ENCODE measurements around the gene KRTAP10-3.

Gene KRTAP10-3

DNA sequence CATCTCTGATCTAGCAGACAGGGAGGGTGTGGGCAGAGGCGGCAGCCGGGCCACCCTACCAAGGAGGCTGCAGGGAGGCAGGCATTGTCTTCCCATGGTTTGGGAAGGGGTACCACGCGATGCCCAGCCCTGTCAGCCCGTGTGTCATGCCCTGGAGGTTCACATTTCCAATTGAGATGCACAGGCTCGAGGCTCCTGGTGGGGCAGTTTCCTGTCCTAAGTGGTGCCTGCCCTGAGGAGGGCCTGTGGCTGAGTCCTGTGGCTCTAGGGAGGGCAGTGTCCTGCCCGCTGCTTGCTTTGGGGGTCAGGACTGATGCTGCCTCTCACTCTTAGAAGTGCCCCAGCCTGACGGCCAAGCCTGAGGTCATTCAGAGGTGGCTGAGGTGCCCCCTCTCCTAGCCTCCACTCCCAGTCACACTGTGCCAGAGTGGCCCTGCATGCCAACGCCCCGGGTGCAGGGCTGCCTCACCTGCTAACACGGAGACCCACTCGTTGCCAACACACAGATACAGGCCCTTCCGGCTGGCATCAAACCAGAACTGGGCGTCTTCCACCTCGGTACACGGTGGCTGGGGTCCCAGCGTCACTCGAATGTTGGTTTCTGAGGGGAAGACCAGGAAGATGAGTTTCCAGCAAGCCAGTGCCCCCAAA, 30.5 kb downstream of the KRTAP10-3 start:
- no peak for DNase-seq (ENCODE audit: low read depth)

DNA sequence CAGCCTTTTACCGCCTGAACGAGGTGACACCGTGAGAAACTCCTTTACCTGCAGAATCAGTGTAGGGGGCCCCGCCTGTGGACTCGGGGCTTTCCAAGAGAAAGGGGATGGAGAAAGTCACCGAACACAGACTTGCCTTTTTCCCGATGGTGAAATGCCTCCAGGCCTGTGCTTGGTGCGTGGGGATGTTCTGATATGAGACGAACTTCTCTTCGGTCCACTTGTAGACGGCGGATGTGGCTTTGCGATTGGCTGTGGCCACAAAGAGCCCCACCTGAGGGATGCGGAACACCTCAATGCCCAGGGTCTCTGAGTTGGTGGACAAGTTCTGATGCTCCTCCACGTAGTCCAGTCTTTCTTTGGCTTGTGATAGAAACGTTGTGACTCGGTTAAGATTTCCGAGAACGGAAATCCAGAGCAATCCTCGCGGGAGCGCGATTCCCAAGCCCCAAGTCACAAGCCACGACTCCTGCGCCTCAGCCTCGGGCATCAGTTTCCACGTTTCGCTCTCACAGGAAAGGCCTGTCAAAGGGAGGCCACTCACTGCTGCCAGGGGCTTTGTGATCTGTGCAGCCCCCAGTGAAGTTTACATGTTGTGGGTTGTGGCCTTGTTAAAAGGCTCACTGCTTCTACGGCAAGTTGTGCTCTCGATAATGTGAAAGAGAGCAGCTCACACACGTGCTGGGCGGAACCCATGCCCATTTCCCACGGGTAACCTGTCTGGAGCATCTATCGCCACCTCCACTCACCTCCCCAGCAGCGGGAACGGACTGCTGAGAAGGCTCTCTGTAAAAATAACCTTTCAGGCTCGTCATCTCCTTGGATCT, 31.2 kb downstream of the KRTAP10-3 start:
- no peak for DNase-seq (ENCODE audit: low read depth)

DNA sequence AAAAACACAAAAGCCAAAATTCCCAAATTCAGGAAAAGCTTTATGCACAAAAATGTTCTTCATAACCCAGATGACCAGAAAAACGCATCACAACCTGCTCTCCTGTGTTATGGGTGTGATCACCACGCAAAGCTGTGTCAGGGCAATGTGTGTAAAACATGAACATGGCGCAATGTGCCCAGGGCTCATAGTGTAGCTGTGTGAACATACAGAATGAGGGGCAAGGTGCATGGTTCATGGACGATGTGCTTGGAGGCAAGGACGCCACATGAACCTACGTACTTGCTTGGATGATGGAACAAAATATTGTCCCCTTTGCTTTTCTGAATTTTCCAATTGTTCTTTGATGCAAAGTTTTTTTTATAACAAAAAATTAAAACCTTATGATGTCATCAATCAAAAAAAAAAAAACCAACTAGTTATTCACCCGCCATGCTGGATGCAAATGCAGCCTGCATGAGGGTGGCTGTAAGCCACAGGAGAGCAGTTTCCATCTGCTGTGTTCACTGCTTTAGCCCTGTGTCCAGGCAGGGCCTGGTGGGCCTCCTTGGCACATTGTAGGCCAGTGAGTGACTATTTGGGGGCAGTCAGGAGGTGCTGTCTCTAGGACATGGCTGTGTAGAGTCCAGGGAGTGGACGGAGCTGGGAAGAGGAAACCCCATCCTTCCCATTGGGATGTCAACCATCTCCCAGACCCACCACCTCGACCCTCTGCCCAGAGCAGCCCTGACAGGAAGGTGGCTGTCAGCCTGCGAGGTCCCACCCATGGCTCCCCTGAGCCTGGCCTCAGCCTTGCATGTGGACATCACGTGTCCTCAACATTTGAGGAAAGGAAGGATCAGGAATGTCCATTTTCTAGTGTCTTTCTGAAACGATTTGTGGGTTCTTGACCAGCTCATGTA, 32.2 kb downstream of the KRTAP10-3 start:
- no peak for DNase-seq (ENCODE audit: low read depth)

DNA sequence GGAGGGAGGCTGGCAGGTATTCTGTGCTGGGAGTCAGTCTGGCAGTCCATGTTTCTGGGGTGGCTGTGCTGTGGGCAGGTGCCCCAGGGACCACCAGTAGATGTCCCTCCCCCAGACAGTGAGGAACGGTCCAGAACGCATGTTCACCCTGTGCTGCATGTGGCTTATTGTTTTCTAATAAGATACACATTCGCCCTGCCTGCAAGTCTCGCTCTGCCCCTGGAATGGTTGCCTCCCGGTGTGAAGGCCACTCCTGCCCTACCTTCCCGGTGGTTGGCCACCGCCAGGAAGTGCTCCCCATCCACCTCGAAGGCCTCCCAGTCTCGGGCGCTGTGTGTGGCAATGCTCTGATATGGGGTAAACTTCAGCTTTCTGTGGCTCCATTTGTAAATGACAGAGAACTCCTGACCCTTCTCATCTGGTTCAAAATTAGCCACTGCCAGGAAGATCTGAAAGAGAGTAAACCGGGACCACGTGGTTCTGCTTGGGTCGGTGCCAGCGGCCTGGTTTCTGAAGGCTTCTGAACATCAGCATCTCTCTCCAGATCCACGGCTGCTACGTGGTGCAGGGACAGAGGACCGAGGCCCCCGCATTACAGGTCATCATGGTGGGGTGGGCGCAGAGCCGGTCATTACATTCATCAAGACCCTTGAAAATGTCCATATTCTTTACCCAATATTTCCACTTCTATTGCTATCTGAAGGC, 33.1 kb downstream of the KRTAP10-3 start:
- DNase-seq (ENCODE audit: low read depth): no peak

DNA sequence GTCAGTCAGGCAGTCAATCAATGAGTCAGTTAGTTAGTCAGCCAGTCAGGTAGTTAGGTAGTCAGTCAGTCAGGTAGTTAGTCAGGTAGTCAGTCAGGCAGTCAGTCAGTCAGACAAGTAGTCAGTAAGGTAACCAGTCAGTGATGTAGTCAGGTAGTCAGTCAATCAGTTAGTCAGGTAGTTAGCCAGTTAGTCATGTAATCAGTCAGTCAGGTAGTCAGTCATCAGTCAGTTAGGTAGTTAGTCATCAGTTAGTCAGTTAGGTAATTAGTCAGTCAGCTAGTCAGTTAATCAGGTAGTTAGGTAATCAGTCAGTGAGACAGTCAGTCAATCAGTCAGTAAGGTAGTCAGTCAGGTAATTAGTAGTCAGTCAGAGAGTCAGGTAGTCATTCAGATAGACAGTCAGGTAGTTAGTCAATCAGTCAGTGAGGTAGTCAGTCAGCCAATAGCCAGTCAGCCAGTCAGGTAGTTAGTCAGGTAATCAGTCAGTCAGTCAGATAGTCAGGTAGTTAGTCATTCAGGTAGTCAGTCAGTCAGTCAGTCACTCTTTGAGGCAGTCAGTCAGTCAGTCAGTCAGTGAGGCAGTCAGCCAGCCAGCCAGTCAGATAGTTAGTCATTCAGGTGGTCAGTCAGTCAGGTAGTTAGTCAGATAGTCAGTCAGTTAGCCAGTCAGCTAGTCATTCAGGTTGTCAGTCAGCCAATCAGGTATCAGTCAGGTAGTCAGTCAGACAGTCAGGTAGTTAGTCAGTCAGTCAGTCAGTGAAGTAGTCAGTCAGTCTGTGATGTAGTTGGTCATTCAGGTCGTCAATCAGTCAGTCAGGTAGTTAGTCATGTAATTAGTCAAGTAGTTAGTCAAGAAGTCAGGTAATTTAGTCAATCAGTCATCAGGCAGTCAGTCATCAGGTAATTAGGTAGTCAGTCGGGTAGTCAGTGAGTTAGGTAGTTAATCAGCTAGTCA, 33.9 kb downstream of the KRTAP10-3 start:
- no peak for DNase-seq (ENCODE audit: low read depth)

DNA sequence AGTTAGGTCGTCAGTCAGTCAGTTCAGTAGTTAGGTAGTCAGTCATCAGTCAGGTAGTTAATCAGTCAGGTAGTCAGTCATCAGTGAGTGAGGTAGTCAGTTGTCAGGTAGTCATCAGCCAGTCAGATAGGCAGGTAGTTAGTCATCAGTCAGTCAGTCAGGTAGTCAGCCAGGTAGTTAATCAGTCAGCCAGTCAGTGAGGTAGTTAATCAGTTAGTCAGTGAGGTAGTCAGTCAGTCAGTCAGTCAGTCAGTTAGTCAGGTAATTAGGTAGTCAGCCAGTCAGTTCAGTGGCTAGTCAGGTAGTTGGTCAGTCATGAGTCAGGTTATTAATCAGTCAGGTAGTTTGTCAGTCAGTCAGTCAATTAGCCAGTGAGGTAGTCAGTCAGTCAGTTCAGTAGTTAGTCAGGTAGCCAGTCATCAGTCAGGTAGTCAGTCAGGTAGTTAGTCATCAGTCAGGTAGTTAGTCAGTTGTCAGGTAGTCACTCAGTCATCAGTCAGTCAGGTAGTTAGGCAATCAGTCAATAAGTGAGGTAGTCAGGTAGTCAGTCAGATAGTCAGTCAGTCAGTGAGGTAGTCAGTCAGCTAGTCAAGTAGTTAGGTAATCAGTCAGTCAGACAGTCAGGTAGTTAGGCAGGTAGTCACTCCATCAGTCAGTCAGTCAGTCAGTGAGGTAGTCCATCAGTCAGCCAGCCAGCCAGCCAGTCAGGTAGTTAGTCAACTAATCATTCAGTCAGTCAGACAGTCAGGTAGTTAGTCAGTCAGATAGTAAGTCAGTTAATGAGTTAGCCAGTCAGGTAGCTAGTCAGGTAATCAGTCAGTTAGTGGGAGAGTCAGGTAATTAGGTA, 34.8 kb downstream of the KRTAP10-3 start:
- DNase-seq (ENCODE audit: low read depth): no peak

DNA sequence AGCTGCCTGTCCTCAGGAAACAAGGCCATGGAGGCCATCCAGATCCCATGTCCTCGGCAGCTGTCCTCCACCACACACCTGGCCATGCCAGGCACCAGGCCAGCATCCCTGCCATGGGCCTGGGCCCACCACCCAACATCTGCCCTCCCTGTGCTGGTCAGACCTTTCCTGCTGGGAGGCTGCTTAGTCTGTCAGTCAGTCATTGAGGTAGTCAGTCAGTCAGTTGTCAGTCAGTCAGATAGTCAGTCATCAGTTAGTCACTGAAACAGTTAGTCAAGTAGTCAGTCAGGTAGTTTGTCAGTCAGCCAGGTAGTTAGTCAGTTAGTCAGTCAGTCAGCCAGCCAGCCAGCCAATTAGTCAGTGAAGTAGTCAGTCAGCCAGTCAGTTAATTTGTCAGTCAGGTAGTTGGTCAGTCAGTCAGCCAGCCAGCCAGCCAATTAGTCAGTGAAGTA, 35.8 kb downstream of the KRTAP10-3 start:
- no peak for DNase-seq (ENCODE audit: low read depth)

DNA sequence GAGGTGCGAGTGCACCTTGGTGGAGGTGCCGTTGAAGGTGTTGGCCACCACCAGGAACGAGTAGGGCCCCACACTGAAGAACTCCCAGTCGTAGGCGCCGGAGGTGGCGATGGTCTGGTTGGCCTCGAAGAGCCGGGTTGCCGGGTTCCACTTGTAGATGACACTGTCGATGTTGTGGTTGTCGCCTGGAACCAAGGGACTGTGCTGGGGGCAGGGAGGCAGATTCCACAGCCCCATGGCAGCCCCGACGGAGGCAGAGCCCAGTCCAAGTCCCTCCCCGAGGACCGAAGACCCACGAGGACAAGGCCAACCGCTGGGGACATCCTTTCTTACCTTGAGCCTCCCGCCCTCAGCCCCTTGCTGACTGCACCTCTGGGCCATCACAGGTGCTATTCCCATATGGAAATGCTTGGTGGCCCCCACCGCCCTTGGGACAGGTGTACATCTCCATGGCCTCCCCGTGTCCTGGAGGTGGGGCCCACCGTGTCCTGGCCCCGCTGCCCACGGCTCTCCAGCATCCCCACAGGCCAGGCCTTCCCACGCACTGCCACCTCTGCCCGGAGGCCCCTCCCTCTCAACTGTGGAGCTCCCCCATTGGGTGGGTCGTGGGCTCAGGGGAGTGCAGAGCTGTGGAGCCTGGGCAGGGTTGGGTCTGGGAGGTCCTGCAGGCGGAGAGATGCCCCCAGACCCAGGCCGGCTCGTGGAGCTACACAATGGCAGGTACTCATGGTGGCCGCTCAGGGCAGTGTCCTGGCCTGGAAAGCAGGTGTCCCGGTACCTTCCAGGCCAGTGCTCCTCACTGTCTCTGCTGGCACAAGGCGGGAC, 36.5 kb downstream of the KRTAP10-3 start:
- DNase-seq (ENCODE audit: low read depth): no peak

DNA sequence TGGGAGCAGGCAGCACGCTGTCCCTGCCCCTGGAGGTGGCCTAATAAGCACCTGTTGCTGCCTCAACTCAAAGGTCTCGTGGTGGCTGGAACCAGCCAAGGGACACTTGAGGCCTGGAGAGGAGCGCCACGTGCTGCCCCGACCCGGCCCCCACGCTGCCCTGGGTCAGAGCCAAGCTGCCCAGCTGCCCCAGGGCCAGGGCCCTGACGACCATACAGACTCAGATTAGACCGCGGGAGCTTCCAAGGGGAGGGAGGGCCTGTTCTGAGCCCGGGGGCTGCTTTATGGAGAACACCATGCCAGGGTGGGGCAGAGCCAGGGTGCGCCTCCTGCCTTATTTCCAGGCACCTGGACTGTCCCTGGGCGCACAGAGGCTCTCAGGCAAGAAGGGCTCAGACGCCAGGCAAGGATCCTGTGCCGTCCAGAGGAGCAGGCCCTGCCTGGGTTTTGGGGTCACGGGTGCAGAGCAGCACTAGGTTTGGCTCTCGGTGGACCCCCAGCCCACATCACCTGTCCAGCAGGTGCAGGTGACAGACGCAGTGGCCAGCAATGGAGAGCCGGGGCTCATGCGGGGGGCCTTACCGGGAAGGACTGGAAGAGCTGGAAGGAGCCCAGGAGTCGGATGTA, 37.2 kb downstream of the KRTAP10-3 start:
- no peak for DNase-seq (ENCODE audit: low read depth)

DNA sequence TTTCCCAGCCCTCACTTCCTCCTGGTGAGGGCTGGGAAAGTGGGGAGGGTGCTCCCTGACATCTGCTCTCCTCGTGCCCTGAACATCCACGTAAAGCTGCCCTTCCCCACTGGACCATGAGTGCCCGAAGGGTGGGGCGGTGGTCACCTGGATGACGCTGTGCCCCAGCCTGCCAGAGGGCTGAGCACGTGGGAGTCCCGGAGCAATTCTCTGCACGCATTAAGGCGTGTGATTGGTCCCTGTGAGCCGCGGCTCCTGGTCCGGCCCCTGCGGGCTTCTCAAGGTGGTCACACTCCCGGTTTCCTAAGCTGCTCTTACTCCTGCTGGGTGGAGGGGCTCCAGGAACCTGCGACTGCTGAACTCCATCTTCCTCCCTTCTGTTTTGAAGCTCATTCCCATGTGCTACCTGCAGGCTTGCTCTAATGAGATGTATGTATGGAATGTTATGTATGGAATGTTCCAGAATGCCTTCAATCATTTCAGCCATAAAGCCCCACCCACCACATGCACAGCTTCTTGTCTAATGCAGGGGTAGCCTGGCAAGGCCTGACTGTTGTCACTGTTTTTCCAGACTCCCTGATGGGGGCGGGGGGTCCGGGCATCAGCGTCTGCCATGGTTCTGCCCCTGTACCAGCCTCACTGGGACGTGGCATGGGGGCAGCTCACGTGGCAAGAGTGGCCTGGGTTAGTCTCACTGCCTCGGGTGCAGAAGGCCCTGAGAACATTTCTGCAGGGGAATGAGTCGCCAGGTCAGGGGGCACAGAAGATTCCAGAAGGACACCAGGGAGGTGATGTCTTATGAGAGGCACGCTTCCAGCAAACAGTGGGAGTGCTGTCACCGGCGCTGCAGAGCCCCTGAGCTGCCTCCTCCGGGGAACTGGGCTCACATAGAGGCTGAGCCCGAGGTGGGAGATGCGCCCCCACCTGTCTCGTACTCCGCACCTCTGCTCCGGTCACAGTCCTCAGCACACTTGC, 38.0 kb downstream of the KRTAP10-3 start:
- DNase-seq (ENCODE audit: low read depth): no peak

DNA sequence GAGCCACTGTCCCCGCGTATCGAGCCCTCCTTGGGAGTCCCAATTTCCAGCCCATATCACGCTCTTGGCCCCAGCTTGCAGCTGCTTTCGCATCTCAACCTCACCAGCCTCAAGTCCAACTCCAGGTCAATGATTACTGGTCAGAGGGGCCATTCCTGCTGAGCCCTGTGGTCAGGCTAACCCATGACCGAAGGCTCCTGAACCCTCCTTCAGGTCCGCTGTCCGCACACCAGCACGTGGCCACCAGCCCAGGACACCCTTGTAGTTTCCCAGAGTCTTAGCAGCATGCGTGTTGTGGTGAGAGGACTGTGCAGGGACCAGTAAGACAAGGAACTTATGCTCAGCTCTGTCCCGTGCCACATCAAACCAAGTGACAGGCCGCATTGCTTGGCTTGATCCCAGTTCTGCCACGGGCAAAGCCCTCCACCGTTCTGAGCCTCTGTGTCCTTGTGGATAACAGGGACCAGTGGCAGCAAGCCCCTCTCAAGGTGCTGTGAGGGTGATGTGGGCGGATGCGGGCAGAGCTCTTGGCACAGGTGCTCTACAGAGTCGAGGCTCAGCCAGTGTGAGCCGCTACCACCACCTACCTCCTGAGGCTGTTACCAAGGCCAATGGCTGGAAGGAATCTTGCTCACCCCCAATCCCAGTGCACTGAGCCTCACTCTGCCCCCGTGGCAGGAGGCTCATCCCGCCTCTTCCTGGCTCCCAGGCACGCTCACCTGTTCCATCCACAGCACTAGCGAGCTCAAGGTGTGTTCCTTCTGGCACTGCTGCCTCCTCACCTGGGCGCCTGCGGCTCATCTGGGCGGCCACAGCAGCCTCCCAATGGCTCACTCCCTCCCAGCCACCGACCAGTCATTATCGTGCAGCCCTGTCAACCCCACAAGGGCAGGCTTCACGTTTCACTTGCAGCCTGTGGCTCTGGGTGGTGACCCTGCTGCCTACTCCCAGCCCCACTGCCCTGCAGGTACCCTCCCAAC, 39.0 kb downstream of the KRTAP10-3 start:
- DNase-seq (ENCODE audit: low read depth): no peak

DNA sequence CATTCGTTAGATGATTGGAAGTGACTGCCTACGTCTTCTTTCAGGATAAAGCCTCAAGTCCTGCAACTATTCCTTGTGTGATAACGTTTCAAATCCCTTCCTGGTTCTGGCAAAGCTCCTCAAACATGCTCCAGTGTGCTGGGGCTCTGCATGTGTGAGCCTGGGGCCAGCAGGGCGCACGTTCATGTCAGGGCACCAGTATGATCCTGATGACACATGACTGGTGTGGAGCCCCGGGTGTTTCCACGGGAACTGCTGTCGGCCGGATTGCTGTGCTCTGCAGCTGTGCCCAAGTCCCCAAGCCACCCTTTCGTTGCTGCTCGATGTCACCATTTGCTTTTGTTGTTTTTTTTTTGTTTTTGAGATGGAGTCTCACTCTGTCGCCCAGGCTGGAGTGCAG, 39.9 kb downstream of the KRTAP10-3 start:
- DNase-seq (ENCODE audit: low read depth): no peak

DNA sequence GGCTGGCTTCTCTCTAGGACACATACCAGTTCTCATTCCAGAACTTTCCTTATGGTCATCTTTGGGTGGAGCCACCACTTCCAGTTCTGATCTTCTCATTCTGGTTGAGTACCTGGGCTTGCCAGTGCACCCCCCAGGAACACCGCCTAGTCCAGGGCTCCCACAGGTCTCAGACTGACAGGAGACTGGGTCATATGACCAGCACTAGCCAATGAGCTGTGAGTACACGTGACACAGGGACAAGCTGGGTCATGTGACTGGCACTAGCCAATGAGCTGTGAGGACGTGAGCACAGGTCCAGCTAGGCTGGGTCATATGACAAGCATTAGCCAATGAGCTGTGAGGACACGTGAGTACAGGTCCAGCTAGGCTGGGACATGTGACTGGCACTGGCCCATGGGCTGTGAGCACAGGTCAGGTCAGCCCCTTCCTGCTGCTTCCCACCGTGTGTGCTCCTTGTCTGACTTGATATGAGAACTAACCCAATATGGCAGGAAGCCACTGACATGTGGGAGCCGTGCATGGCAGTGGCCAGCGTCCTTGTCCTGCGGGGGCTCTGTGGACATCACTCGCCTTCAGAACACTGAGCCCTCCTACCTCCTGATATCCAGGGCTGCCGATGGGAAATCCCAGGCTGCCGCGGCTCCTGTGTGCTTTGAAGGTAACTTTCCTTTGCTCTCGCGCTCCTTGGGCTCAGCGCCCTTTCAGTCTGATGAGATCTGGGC, 41.3 kb downstream of the KRTAP10-3 start:
- no peak for DNase-seq (ENCODE audit: low read depth)

DNA sequence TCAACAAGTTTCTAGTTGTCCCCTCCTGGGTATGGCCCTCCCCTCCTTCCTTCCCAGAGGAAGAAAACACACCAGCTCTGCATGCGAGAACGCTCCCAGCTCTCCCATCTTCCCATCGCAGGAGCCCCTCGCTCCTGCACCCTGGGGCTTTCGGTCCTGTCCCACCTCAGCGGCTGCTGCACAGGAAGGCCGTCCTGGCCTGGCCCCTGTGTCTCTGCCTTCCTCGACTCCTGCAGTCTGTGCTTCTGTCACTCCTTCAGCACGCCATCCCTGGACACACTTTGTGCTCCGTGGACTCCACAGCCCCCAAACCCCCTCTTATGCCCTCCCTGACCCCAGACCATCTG, 41.8 kb downstream of the KRTAP10-3 start:
- no peak for DNase-seq (ENCODE audit: low read depth)

DNA sequence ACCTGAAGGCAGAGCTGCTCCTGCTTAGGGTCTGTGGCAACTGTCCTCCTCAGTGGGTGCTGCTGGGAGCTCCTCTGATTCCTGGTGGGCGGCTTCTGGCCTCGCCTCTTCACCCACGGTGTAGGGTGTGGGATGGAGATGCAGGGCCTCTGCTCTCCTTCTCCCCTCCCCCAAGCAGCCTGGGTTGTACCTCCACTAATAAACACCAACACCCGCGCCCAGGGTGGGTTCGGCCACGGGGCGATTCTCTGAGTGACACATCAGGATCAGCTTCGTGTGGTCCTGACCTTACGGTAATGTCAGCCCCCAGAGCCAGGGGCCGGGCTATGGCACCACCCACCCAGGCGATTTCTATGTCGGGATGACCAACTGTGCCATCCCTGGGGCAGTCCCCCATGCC, 42.3 kb downstream of the KRTAP10-3 start:
- no peak for DNase-seq (ENCODE audit: low read depth)
